GM19324 (cell line): Measurements from ENCODE around the gene RNF8.
A peak's percentile ranks its signal among the peaks of the same experiment; 100 is the strongest.
"Not testable (repeated sequence)": the region's sequence is repeated elsewhere in the genome, so short reads cannot be mapped to it uniquely, and the experiment has no call there.

Source experiments
- ATAC-seq: cut with Tn5 transposase; IDR thresholded peaks from one replicate; pipeline ENCODE4 v1.9.1; 2021; ENCODE audit warnings: mild to moderate bottlenecking, moderate library complexity; ENCODE audit not compliant: unreplicated experiment, low FRiP score

RNF8 gene

DNA sequence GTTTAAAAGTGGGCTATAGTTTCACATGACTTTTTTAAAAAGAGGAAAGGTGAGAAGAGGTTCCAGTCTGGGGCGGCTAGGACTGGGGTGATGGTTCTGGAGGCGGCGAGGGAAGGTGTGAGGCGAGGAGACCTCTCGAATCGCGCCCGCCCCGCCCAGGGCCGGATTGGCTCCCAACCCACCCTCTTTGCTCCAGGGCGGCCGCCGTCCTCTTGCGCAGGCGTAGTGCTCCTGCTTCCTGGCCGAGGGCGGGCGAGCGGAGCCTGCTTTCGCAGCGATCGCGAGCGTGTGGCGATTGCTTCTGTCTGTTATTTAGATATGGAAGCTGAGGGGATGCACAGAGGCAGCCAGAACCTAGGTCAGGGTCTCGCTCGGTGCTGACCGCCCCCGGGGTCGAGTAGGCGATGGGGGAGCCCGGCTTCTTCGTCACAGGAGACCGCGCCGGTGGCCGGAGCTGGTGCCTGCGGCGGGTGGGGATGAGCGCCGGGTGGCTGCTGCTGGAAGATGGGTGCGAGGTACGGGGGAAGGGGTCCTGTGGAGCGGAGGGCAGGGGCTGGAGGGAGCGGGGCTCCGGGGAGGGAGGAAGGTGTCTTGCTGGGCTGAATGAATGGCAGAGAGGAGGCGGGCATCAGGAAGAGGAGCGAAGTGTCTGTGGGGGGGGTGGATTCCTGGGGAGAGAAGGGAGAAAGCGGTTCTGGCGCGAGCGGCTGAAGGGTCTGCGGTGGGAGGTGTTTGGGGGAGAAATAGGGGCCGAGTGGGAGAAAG is at the start of gene RNF8:
TSS of gene RNF8 (plus strand) at position 223 of the 765 bp plus-strand sequence. CDS start at position 405, 182 bp downstream.
- ATAC-seq, result peak; percentile 83

DNA sequence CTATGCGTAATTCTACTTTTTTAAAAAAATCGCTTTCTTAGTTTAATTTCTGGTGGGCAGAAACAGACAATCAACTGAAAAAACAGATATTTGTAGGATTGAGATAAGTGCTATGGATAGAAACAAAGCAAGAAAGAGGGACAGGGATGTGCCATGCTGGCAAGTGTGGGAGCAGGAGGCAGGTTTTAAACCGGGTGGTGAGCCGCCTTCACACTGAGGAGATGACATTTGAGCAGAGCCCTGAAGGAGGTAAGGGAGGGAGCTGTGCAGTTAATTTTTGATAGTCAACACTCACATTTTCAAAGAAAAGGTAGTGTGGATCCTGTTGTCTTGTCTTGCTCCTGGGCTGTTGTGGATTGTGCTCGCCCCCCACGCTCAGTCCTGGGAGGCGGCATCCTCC is 49.0 kb upstream of the RNF8 start:
- no peak for ATAC-seq

GRCh38 chr6:37305841-37306425 is 47.9 kb upstream of the RNF8 start:
- no peak for ATAC-seq

- no peak for ATAC-seq
These were observed 47.1 kb upstream of the RNF8 start for GRCh38 chr6:37306624-37307222.

DNA sequence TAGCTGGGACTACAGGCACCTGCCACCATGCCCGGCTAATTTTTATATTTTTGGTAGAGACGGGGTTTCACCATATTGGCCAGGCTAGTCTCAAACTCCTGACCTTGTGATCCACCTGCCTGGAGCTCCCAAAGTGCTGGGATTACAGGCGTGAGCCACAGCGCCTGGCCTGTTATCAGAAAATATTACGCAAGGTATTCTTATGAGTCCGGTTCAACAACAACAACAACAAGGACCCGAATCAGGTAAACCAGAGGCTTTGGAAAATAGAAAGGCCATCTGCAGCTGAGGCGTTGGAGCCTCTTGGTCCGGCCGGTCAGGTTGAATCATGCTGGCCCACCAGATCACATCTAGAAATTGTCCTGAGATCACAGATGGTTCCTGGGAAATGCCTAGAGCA is 46.3 kb upstream of the RNF8 start:
- ATAC-seq, result not testable (repeated sequence)

GRCh38 chr6:37308069-37308815 is 45.5 kb upstream of the RNF8 start:
- ATAC-seq, result no peak

- no peak for ATAC-seq
These were observed 44.7 kb upstream of the RNF8 start for GRCh38 chr6:37309046-37309445.

GRCh38 chr6:37309692-37310091 is 44.1 kb upstream of the RNF8 start:
- ATAC-seq, result no peak

DNA sequence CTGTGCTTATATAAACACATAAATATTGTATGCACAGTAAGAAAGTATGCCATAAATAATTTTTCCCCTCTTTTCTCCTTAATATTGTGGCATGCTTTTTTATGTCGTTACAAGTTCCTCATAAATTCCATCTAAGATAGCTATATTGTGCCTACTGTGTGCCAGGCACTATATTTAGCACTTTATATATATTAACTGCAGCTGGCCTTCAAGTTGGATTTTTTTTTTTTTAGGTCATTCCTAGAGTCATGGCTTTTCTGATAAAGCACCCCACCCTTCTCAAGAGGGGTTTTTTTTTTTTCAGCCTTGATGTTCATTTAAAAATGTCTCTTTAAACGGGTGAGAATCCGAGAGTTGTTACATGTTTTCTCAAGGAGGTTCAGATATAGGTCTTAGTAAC is 42.8 kb upstream of the RNF8 start:
- ATAC-seq, result no peak

DNA sequence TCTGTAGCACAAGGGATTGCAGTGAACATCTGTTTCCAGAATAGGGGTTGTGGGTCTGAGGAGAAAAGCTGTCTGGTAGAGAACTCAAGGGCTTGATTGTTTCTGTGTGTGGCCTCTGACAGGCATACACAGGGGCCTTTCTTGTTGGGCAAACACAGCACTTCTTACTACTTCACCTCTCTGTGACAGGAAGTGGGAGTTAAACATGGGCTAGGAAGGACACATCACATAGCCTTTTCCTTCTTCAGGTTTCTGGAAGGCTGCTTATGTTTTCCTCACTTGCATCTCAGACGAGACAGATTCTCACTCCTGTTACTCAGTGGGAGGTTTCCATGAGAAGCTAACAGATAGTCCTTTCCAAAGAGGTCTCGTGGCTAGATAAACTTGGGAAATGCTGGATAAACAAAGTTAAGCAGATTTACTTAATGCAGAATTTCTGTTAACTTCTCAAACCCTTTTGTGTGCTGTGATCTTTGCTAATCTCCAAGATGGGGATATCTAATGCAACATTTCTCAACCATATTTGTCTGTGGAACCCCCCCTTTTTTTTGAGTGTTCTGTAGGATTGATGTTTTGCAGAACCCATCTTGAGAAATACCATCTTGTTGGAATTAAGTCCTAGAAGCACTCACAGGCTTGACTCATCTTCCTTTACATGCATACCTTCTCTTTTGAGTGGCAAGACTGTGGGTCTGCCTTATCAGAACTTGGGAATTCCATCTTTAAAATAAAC is 41.9 kb upstream of the RNF8 start:
- no peak for ATAC-seq

- ATAC-seq, result no peak
These were observed 39.9 kb upstream of the RNF8 start for GRCh38 chr6:37313723-37314486.

DNA sequence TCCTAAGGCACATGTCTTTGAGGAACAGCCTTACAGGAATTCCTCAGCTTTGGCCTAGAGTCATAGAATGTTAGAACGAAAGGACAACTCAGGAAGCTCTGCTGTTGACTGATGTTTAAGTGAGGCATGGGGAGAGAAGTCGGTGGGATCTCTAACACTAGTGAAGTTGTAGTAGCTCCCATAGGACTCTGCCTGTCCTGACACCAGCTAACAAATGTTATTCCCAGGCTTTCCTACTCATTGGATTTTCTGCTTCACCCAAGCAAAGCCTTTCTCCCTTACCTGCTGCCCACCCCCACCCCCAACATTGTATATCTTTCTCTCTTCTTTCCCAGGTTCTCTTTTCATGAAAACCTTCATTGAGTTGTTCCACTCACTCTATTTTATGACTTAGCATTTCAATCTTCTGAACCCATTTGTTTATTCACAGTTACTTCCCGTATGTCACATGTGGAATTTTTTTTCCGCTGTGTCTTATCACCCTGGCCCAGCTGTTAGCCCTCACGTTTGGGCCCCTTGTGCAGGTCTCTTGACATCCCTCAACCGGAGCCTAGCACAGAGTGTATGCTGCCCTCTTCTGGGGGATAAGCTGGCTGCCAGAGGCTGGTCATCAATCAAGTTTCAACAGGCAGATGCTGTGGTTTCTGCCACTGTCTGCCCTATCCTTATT is 39.2 kb upstream of the RNF8 start:
- no peak for ATAC-seq

DNA sequence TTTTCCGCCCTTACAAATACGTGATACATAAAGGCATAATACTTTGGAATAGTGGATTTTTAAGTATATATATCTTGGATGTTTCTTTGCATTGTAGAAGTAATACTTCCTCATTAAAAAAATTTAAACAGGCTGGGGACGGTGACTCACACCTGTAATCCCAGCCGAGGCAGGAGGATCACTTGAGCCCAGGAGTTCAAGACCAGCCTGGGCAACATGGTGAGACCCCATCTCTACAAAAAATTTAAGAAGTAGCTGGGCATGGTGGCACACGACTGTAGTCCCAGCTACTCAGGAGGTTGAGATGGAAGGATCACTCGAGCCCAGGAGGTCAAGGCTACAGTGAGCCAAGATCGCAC is 38.6 kb upstream of the RNF8 start:
- no peak for ATAC-seq

- ATAC-seq, result no peak
These were observed 37.7 kb upstream of the RNF8 start for GRCh38 chr6:37316071-37316470.

GRCh38 chr6:37317312-37318038 is 36.3 kb upstream of the RNF8 start:
- ATAC-seq, result no peak

DNA sequence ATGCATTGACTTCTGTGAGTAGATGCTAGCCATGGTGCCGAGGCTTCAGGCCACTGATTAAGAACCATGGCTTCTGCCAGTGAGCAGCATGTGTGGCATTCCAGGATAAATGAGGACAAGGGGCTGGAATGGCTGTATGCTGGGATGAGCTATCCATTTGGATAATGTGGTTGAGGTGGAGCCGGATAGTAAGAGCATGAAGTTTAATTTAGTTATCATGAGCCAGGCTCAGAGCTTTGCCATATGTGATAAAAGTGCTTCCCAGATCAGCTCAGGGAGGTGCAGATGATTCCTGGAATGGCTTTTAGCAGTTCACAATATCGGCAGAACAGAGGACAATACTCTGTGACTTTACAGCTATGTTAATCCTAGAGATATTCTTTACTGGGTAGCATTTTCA is 34.6 kb upstream of the RNF8 start:
- no peak for ATAC-seq

DNA sequence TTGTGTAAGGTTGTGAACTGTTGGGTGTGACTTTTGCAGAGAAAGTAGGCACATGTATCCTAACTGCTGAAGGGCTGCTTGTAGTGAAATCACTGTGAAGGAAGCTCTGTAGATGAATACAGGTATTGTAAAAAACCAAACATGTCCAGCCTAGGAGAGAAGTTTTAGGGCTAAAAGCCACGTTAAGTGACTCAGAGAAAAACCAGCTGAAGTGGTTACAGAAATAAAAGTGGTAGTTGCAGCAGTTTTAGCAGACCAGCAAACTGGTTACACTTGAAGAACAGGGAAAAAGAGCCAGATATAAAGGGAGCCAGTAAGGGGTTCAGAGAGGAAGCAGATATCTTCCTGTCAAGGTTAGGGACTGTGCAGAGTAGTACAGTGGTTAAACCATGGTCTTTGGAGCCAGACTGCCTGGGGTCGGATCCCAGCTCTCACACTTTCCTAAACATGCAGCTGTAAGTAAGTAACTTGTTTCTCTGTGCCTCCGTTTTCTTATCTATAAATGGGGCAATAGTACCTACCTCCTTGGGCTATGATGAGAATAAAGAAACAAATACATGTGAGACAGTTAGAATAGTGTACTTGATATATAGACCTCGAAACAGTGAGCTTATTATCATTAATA is 33.8 kb upstream of the RNF8 start:
- no peak for ATAC-seq

DNA sequence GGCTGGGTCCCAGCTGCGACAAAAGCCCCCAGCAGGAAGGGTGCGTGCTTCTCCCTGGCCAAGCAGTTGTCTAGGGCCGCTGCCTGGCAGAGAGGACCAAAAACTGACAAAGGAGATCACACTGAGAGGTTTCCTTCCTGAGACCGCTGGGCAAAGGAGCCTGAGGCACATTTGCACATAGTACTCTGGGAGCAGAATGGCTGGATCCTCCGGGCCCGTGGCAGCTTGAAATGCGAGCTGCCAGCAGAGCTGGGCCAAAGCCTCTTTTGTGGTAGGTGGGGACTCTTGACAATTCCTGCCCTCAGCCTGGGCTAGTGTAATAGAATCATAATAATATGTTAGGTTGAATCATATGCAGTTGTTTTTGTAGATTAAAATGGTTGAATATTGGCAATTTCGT is 33.1 kb upstream of the RNF8 start:
- ATAC-seq, result no peak
